Kidney epithelial cell (primary cell): ENCODE measurements around the gene CCDC57. TPM values are rescaled to one million over a fixed set of nuclear protein-coding genes. Genes with fewer than 3 reads are reported as not detected.
"Not testable (repeated sequence)": the region's sequence is repeated elsewhere in the genome, so short reads cannot be mapped to it uniquely, and the experiment has no call there.

Experiments
- DNase-seq: peaks from one replicate; pipeline ENCODE4 v3.0.0-alpha.2; 2010; ENCODE audit warnings: low read depth
- H3K27me3 ChIP-seq: 2 replicates; pipeline ENCODE4 v1.6.0; 2011; ENCODE audit warnings: low read length; ENCODE audit not compliant: control insufficient read depth, insufficient read depth
- H3K36me3 ChIP-seq: 2 replicates; pipeline ENCODE4 v1.5.1; 2011; ENCODE audit warnings: low read length; ENCODE audit not compliant: control insufficient read depth, insufficient read depth
- H3K4me3 ChIP-seq: 2 replicates; pipeline ENCODE4 v1.5.1; 2011; ENCODE audit warnings: low read depth, mild to moderate bottlenecking, control low read depth, low read length
- CTCF ChIP-seq: IDR thresholded peaks from 2 replicates; pipeline ENCODE4 v1.5.1; 2011; ENCODE audit warnings: mild to moderate bottlenecking, moderate library complexity, low read length, control low read depth, inconsistent platforms; ENCODE audit not compliant: insufficient read depth, poor library complexity, severe bottlenecking
- total RNA-seq: library from RNA; depleted of rRNA; stranded (reverse); fragments of >200 nt; gene quantifications from 2 replicates; pipeline ENCODE4 v1.2.3, GENCODE V29; 2015

CCDC57 gene
- total RNA-seq, 1 donor from 2014 or later: 25.5 TPM

DNA sequence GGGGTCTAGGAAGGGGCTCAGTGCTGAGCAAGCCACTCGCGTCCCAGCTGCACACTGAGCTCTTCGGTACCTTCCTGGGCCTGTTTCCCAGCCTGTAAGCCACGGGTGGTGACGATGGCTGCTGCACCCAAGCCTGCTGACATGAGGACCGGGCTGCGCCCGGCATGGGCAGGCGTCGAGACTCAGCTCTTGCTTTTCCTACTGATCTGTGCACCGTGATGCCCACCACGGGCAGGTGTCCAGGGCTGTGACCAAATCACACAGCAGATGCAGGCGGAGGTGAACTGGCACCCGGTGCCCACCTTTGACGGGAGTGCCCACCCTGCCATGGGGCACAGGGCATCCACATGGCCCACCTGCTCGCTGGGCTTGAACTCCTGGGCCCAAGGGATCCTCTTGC, 17.9 kb downstream of the CCDC57 start:
- no peak overlapping the region for H3K4me3 ChIP-seq
- no peak for TF ChIP-seq CTCF
- peaks cover 1% of the 10 kb centered on the region for H3K36me3 ChIP-seq
- H3K27me3 ChIP-seq: no peaks in the 10 kb centered on the region
- no peak for DNase-seq

GRCh38 chr17:82193520-82194220, 19.0 kb downstream of the CCDC57 start:
- no peak for DNase-seq
- no peak for TF ChIP-seq CTCF
- peaks cover 1% of the 10 kb centered on the region for H3K36me3 ChIP-seq
- H3K4me3 ChIP-seq: no peak overlapping the region
- H3K27me3 ChIP-seq: no peaks in the 10 kb centered on the region

GRCh38 chr17:82193050-82193449, 19.6 kb downstream of the CCDC57 start:
- DNase-seq, H3K36me3 ChIP-seq, H3K4me3 ChIP-seq, H3K27me3 ChIP-seq: not testable (repeated sequence)

DNA sequence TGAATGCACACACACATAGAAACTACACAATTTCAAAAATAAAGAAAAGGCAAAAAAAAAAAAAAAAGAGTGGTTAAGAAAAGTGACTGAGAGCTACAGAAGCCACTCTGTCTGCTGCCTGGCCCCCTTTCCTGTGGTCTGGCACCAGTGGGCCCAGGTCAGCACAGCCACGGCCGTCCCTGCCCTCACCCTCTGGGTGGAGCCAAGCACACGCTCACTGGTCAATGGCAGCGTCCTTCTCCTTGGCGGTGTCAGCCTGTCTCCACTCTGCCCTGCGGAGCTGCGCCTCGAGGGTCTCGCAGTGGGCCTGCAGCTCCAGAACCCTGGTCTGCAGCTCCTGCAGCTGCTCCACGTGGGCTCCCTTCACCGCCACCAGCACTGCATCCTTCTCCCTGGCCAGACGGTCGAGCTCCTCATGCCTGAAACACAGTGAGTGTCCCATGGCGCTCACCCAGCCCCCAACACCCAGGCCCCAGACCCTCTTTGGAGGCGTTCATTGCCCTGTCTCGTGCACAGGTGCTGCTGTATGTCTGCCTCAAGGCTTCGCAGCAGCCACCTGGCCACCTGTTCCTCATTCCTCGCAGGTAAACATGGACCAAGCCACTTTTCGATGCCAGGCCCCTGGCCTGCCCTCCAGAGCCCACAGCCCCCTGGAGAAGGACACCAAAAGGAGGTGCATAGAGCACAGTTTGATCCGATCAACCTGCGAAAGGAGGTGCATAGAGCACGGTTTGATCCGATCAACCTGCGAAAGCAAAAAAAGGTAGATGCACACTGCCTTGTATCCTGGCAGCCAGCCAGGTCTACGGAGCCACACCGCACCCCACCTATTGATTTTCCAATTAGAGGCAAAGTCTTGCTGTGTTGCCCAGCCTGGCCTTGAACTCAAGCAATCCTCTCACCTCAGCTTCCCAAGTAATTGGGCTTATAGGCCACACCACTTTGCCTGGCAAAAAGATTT, 24.4 kb downstream of the CCDC57 start:
- H3K4me3 ChIP-seq: no peak overlapping the region
- DNase-seq: no peak
- no peaks in the 10 kb centered on the region for H3K27me3 ChIP-seq
- peaks cover 2% of the 10 kb centered on the region for H3K36me3 ChIP-seq
- TF ChIP-seq CTCF: no peak

- peaks cover 2% of the 10 kb centered on the region for H3K36me3 ChIP-seq
- DNase-seq: no peak
Measured at GRCh38 chr17:82187500-82187899, 25.1 kb downstream of the CCDC57 start.

More at GRCh38 chr17:82187500-82187899, 25.1 kb downstream of the CCDC57 start:
- H3K4me3 ChIP-seq: no peak overlapping the region
- no peaks in the 10 kb centered on the region for H3K27me3 ChIP-seq
- TF ChIP-seq CTCF: no peak
